ENCODE data around the gene MALT1.
"Not testable (repeated sequence)": the region's sequence is repeated elsewhere in the genome, so short reads cannot be mapped to it uniquely, and the experiment has no call there.

DNA sequence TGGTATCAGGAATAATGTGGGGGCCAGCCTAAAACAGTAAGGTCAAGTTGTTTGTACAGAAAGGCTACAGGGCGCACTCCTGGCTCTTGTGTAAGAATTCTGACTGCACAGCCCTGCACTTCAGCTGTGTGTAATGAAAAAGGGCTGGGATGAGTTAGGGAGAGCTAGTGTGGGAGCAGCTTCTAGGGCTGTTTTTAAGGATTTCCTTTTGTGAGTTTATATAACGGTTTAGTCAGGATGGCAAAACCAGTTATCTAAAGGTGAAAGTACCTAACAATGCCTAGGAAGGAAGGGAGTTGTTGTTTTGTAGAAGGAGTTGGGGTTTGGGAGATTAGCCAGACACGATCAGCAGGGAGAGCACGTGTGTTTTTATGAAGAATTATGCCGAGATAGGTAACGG lies 27.7 kb upstream of the MALT1 start:
- TF ChIP-seq, protein P1, sequence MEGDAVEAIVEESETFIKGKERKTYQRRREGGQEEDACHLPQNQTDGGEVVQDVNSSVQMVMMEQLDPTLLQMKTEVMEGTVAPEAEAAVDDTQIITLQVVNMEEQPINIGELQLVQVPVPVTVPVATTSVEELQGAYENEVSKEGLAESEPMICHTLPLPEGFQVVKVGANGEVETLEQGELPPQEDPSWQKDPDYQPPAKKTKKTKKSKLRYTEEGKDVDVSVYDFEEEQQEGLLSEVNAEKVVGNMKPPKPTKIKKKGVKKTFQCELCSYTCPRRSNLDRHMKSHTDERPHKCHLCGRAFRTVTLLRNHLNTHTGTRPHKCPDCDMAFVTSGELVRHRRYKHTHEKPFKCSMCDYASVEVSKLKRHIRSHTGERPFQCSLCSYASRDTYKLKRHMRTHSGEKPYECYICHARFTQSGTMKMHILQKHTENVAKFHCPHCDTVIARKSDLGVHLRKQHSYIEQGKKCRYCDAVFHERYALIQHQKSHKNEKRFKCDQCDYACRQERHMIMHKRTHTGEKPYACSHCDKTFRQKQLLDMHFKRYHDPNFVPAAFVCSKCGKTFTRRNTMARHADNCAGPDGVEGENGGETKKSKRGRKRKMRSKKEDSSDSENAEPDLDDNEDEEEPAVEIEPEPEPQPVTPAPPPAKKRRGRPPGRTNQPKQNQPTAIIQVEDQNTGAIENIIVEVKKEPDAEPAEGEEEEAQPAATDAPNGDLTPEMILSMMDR (IDR thresholded peaks at IDR 0.05; ENCODE audit: poor library complexity), result not testable (repeated sequence)
- TF ChIP-seq EZH2 (IDR thresholded peaks at IDR 0.05; ENCODE audit: borderline replicate concordance); EZH2phosphoT487 (IDR thresholded peaks at IDR 0.05; ENCODE audit: low read depth, severe bottlenecking, unreplicated experiment): not testable (repeated sequence)

All from hepatocyte (in vitro differentiated cells).